NK-92 treated with Interleukin-12 subunit alpha and Interleukin-12 subunit beta, amount 100 ng/mL, for 24 hours (cell line): ENCODE measurements around the gene LTK.

Source experiments
- DNase-seq: peaks from one replicate; lab custom pipeline; 2025; lab: John Stamatoyannopoulos, UW

The LTK gene

DNA sequence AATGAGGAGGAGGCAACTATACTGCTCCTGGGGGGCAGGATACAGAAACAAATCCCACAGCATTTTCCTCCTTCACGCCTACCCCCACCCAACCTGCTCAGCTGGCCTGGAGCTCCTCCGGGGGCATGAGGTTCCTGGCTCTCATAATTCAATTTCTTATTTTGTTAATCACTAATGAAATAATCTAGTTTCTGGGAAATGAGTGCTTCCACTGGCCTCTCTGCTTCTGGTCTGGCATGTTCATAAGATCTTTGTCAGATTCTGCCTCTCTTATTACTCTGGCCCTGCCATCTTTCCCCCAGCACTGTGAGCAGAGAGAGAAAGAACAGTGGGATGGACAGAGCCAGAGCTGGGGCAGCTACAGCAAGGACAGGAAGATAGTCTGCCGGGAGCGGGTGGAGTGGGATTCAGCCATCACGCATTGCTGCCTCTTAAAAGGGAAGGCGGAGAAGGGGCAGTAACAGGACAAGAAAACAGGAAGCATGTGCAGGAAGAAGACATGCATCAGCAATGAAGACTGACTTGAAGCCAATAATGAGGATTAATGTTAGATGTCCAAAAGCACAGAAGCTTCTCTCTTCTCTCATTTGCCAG, 16.8 kb upstream of the LTK start:
- no peak for DNase-seq

DNA sequence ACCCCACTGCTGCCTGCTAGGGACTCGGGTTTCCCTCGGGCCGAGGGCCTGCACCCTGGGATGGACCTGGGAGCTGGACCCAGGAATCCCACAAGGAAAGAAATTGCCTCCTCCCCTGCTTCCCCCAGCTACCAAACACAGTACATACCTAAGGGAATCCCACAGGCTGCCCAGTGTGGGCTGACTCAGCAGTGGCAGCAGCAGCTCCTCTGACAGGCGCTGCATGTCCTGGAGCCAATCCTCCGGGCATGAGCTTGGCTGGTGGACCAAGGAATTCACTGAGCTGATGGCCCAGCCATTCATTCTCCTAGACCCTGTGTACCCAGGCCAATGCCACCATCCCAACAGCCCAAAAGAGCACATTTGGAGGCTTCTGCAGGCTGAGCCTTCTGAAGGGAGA, 9.5 kb upstream of the LTK start:
- DNase-seq = no peak

DNA sequence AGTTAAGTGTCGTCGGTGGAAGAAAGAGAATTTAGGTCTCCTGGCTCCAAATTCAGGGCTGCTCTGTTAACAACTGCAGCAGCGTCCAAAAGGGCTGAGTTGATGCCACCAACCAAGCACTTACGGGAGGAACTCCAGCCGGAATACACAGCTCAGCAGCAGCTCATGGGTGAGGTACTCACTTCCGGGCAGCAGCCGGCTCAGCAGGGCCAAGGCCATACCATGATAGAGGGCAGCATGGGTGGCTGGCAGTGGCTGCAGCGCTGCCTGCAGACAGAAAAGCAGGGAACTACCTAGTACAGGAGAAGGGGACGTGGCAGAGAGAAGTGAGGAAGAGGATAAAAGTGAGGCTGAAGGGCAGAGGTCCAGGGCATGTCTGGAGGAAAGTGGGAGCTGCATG, 8.0 kb upstream of the LTK start:
- DNase-seq = no peak

- DNase-seq = no peak
These were observed 7.0 kb upstream of the LTK start for GRCh38 chr15:41520636-41521035.

- no peak for DNase-seq
These were observed 4.3 kb upstream of the LTK start for GRCh38 chr15:41517895-41518449.

- DNase-seq = no peak
These were observed 604 bp downstream of the LTK start for GRCh38 chr15:41512940-41513505.

DNA sequence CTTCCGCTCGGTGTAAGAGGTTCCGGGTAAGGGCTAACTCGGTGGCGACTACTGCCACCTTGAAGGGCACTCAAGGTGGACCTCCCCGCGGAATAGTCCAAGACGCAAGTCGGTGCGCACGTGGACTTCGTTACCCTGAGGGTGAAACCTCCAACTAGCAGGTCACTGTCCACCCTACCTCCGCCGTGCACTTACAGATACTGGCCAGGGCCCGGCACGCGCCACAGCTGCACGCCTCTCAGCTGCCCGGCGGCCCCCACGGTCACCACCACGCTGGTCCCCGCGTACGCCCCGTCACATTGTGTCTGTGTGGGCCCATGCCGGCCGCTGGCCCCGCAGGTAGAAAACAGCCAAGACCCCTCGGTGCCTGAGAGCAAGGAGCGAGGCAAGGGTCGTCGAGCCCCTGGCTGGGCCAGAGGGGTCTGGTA, 1.1 kb downstream of the LTK start:
- no peak for DNase-seq

DNA sequence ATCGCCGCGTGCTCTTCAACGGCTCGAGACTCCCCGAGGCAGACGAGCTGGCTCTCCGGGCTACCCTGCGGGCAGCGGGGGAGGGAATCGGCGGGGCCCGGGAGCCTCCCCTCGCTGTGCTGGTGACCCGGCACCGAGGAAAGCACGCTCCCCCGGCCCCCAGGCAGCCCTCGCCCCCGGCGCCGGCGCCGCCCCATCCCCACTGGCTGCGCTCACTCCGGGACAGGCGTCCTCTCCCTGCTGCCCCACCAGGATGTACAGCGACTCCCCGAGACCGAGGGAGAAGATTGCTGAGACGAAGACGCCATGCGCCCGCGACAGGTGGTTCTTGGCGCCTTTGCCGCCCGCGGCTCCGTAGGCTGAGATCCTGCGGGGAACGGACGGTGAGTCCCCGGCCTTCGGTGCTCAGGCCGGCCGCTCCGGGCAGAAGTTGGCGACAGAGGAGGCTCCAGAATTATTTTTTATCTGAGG, 1.7 kb downstream of the LTK start:
- DNase-seq = no peak

DNA sequence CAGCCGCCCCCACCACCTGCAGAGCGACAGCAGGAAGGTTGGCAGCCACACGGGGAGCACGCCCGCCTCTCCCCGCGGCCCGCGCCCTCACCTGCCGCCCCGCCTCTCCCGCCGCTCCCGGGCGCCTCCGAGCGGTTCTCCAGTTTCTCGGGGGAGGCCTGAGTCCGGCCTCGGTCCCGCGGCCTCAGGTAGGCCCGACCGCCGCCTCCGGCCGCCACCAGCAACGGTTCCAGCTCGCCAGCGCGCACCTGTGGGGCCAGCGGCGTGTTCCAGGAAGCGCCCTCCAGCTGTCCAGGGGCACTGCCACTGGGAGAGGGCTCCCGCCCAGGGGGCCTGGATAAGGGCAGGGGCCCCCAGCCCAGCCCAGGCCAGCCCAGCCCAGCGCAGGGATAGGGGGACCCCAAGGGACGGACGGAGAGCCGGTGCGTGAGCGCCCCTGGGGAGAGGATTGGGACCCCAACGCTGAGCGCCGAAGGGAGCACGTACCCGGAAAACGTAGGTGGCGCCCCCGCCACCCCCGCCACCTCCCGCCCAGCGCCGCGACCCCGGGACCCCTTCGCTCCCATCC, 2.2 kb downstream of the LTK start:
- DNase-seq = no peak

GRCh38 chr15:41510728-41511127, 2.9 kb downstream of the LTK start:
- no peak for DNase-seq

GRCh38 chr15:41507820-41508290, 5.8 kb downstream of the LTK start:
- DNase-seq = no peak

DNA sequence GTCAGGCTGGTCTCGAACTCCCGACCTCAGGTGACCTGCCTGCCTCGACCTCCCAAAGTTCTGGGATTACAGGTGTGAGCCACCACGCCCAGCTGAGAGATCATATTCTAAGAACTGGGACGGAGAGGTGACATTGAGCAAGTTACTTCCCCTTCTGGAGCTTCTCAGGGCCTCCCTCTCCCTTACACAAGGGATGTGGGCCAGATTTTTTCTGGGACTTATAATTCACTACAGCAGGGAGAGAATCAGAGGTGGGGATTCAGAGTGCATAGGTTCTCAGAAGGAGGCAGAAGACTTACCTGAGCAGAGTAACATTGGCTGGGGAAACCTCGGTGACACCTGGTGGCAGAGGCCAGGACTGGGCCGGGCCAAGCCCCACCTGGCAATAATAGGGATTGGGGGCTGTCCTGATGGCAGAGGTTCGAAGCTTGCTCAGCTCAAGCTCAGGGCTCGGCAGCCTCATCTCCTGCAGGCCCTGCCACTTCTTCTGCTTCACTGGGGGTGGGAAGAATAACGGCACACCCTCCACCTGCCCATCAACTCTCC, 6.8 kb downstream of the LTK start:
- DNase-seq = no peak

- DNase-seq = no peak
These were observed 7.9 kb downstream of the LTK start for GRCh38 chr15:41505776-41506175.

- no peak for DNase-seq
These were observed 8.7 kb downstream of the LTK start for GRCh38 chr15:41504751-41505492.

GRCh38 chr15:41503669-41504010, 10.0 kb downstream of the LTK start:
- no peak for DNase-seq

GRCh38 chr15:41502795-41503668, 10.6 kb downstream of the LTK start:
- DNase-seq = no peak

DNA sequence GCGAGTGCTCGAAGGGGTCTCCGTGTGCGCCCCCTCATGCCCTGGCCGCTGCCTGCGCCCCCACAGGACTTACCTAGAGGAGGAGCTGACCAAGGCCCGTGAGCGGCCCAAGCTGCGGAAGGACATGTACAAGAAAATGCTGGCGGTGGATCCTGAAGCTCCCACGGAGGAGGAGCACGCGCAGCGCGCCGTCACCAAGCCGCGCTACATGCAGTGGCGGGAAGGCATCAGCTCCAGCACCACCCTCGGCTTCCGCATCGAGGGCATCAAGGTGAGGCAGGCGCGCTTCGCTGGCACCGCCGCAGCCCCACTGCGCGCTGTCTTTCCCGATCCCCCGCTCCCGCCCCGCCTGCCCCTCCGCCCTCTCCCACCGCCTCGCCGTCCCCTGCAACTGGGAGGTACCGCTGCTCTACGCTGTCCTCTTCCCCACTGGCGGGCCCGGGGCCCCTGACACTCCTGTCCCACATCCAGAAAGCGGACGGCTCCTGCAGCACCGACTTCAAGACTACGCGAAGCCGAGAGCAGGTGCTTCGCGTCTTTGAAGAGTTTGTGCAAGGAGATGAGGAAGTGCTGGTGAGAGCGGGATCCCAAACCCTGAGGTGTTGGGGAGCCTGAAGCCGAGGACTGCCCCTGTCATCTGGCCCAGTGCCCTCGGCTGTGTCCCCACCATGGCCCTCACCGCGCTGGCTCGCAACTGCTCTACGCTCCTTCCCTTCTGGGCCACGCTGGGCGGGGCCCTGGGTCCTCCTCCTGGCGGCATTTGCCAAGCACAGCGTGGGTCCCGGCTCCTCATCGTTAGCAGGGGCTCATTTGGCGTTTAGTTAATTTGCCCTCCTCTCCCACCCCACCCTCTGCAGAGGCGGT, 11.5 kb downstream of the LTK start:
- DNase-seq = no peak

- no peak for DNase-seq
These were observed 12.3 kb downstream of the LTK start for GRCh38 chr15:41501191-41501917.

GRCh38 chr15:41499109-41499851, 14.3 kb downstream of the LTK start:
- DNase-seq = no peak
